T-helper 1 cell treated with Interleukin-12 subunit alpha and Interleukin-12 subunit beta and Interleukin-4 antibody, amounts not matched to agents 30 μg/mL and 1 μg/mL, for 36 hours (primary cell): ENCODE measurements around the gene KANSL1.

Experiments used
- H3K27ac Mint-ChIP-seq: one replicate; pipeline ENCODE4 v1.8.0; 2021; ENCODE audit warnings: mild to moderate bottlenecking, mixed read lengths
- H3K27me3 Mint-ChIP-seq: one replicate; pipeline ENCODE4 v1.8.0; 2021; ENCODE audit warnings: low read depth, mixed read lengths
- H3K36me3 Mint-ChIP-seq: one replicate; pipeline ENCODE4 v1.8.0; 2021; ENCODE audit warnings: low read depth, mixed read lengths
- H3K4me1 Mint-ChIP-seq: one replicate; pipeline ENCODE4 v1.8.0; 2021; ENCODE audit warnings: low read depth, mixed read lengths
- H3K4me3 Mint-ChIP-seq: one replicate; pipeline ENCODE4 v1.8.0; 2021; ENCODE audit warnings: mild to moderate bottlenecking, moderate library complexity, mixed read lengths
- H3K9me3 Mint-ChIP-seq: one replicate; pipeline ENCODE4 v1.8.0; 2021; ENCODE audit warnings: mixed read lengths

Gene KANSL1

DNA sequence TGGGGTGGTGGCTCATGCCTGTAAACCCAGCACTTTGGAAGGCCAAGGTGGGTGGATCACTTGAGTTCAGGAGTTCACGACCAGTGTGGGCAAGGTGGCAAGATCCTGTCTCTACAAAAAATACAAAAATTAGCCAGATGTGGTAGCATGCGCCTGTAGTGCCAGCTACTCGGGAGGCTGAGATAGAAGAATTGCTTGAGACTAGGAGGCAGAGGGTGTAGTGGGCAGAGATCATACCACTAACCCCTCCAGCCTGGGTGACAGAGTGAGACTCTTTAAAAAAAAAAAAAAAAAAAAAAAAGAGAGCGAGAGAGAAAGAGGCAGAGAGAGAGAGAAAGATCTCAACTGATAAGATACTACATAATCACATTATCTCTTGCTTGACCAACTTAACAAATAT lies 45.9 kb downstream of the KANSL1 start:
- H3K27ac Mint-ChIP-seq, result no peak overlapping the region
- peaks cover 58% of the 10 kb centered on the region for H3K4me1 Mint-ChIP-seq
- H3K36me3 Mint-ChIP-seq, result peaks cover 19% of the 10 kb centered on the region
- H3K27me3 Mint-ChIP-seq, result no peaks in the 10 kb centered on the region
- no peak overlapping the region for H3K4me3 Mint-ChIP-seq
- H3K9me3 Mint-ChIP-seq, result no peaks in the 10 kb centered on the region

DNA sequence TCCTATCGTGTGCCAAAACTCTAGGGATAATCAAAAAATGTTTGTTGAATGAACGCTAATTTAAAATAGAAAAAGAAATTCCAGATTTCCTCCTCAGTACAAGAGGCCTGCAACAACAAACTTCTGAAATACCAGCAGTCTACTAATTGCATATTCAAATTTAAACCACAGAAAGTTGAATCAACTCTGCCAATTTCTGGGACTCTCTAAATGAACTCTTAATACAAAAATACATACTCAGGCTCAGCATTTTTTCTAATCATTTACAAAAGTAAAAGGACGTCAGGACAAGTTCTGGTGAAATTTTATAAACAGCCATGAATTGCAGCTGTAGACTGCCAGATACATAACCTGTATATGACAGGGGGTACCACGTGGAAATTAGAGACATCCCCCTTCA lies 49.0 kb downstream of the KANSL1 start:
- Mint-ChIP-seq H3K27ac (no peak overlapping the region), H3K4me1 (peaks cover 65% of the 10 kb centered on the region), H3K36me3 (peaks cover 11% of the 10 kb centered on the region), H3K9me3 (no peaks in the 10 kb centered on the region), H3K27me3 (no peaks in the 10 kb centered on the region), H3K4me3 (no peak overlapping the region)

DNA sequence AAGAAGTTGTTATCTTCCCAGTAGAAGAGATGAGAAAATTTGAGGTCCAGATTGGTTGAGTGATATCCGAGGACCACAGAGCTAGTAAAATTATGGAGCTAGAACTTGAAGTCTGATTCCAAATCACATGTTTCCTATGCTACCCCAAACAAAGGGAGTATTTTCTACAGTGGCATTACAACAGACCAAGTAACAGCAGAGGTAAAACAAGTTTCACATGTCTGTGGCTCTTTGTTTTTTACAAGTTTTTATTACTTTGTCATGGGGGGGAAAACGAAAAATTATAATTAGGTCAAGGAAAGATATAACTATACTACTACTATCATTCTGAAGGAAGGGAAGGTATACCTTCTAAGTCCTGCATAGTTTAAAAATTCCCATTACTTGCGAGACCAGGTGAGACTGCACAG lies 49.4 kb downstream of the KANSL1 start:
- Mint-ChIP-seq H3K27ac (no peak overlapping the region), H3K9me3 (no peaks in the 10 kb centered on the region), H3K4me1 (peaks cover 68% of the 10 kb centered on the region), H3K27me3 (no peaks in the 10 kb centered on the region), H3K4me3 (no peak overlapping the region), H3K36me3 (peaks cover 11% of the 10 kb centered on the region)

DNA sequence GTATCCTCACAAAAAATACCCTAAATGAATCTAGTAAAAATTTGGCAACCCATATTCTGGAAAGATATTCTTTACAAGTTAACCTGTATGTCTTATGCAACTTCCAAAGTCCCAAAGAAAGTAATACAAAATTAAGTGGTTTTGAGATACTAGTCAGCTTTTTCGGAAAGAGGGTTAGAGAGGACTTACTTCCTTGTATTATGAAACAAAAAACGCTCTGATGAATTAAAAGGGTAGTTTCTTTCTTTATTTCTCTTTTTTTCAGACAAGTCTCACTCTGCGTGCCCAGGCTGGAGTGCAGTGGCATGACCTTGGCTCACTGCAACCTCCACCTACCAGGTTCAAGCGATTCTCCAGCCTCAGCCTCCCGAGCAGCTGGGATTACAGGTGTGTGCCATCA lies 51.6 kb downstream of the KANSL1 start:
- Mint-ChIP-seq H3K4me3 (no peak overlapping the region), H3K27me3 (no peaks in the 10 kb centered on the region), H3K36me3 (peaks cover 11% of the 10 kb centered on the region), H3K9me3 (no peaks in the 10 kb centered on the region), H3K27ac (no peak overlapping the region), H3K4me1 (peaks cover 73% of the 10 kb centered on the region)

DNA sequence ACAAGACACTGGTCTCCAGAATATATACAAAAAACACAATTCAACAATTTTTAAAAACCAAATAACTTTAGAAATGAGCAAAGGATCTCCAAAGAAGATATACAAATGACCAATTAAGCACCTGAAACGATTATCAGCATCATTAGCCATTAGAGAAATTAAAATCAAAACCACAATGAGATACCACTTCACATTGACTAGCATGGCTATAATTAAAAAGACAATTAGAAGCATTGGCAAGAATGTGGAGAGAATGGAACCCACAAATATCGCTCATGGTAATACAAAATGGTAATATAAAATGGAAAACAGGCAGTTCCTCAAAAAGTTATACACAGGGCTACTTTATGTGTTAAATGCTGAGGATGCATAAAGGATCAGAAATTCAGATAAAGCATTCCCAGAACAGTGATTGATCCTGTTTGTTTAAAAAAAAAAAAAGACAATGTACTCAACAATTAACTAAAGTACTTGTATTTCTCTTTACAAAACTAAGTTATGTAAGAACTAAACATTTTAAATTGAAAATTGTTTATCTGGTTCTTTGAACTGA lies 52.5 kb downstream of the KANSL1 start:
- Mint-ChIP-seq H3K36me3 (peaks cover 11% of the 10 kb centered on the region), H3K4me3 (no peak overlapping the region), H3K27ac (no peak overlapping the region), H3K9me3 (no peaks in the 10 kb centered on the region), H3K27me3 (no peaks in the 10 kb centered on the region), H3K4me1 (peaks cover 75% of the 10 kb centered on the region)

DNA sequence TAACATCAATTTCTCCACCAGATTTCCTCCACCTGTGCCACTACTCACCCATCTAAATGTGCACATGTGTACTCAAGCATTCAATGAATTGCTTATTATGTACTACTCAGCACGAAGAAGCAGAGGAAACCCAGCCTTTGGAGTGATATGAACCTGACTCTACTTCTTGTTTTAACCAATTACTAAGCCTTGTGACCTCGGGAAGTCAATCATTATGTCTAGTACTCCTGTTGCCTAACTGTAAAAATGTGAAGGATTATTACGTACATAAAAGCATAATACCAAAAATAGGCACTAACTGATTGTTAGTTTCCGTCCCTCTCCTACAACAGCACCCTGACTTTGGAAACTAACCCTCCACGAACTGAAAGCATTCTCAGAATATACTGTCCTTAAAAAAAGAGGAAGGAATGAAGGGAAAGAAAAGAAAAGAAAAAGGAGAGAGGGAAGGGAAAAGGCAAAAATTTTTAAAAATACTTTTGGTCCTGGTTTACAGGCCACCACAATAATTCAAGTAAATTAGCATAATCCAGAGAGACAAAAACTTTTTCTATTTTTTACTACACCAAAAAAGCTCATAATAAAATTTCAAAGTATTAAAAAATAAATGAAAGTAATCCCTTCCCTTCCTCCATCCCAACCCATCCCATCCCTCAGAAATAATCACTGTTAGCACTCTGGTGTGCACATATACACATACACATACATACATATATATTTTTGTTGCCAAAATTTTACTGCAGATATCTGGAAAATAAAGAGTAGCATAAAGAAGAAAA lies 53.6 kb downstream of the KANSL1 start:
- H3K27me3 Mint-ChIP-seq, result no peaks in the 10 kb centered on the region

DNA sequence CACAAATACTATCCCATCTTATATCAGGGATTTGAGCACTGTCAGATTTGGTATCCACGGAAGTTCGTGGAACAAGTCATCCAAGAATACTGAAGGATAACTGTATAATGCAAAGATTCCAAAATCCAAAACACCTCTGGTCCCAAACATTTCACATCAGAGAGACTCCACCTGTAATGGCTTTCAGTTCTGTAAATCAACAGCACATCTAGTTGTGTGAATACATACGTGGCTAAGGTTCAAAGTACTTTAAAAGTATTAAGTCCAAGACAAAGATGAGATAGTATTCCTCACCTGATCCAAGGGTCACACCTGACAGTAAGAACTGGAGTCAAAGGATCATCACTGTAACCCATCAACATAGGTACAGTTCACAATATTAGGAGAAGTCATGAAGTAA lies 54.8 kb downstream of the KANSL1 start:
- Mint-ChIP-seq H3K4me1 (peaks cover 69% of the 10 kb centered on the region), H3K36me3 (peaks cover 7% of the 10 kb centered on the region), H3K27ac (no peak overlapping the region), H3K9me3 (no peaks in the 10 kb centered on the region), H3K27me3 (no peaks in the 10 kb centered on the region), H3K4me3 (no peak overlapping the region)

More for the DNA sequence above, 53.6 kb downstream of the KANSL1 start:
- H3K36me3 Mint-ChIP-seq, result peaks cover 11% of the 10 kb centered on the region
- H3K9me3 Mint-ChIP-seq, result no peaks in the 10 kb centered on the region
- H3K27ac Mint-ChIP-seq, result no peak overlapping the region
- H3K4me3 Mint-ChIP-seq, result no peak overlapping the region
- H3K4me1 Mint-ChIP-seq, result peaks cover 73% of the 10 kb centered on the region

DNA sequence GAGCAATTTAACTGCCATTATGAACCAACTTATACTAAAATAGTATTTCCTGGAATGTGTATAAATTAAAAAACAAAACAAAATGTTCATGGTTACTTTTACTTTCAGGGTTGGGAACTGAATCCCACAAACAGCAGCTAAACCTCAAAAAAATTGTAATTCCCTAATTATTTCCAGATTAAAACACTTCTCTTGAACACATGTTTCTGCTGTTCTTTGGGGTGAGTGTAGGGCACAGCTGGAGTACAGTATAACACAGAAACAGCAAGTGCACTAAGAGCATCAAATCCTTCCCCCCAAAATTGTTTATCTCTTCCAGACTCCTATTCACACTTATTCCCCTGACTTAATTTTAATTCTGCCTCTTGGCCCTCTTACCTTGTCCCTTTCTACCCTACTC lies 56.4 kb downstream of the KANSL1 start:
- Mint-ChIP-seq H3K27ac (no peak overlapping the region), H3K27me3 (no peaks in the 10 kb centered on the region), H3K4me3 (no peak overlapping the region), H3K4me1 (peaks cover 73% of the 10 kb centered on the region), H3K36me3 (peaks cover 12% of the 10 kb centered on the region), H3K9me3 (no peaks in the 10 kb centered on the region)

DNA sequence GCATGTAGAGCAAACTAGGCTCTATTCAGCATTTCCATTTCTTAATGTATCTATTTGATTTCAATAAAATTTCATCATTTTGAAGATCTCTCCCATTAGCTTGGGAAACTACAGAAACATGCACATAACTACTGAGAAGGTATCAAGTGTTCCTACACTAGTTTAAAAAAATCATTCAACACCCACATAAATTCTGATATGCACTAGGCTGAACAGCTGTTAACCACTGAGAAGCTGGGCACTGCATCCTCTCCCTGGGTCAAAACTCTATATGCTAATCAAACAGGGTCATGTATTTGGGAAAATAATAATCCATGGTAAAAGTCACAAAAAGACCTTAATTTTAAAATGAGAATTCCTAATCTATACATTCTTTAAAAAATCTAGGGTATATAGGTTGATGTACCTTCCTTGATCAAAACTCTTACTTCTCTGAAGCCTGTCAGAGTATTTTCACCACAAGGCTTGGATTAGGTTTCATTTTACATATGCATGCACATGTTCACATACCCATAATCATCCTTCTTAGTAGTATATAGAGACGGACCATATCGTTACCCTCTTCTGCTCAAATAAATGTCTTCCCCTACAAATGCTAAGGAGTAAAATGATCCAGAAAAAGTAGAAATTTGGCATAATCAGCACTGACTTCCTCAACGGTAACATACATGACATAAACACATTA lies 57.2 kb downstream of the KANSL1 start:
- no peak overlapping the region for H3K4me3 Mint-ChIP-seq
- no peak overlapping the region for H3K27ac Mint-ChIP-seq
- no peaks in the 10 kb centered on the region for H3K9me3 Mint-ChIP-seq

DNA sequence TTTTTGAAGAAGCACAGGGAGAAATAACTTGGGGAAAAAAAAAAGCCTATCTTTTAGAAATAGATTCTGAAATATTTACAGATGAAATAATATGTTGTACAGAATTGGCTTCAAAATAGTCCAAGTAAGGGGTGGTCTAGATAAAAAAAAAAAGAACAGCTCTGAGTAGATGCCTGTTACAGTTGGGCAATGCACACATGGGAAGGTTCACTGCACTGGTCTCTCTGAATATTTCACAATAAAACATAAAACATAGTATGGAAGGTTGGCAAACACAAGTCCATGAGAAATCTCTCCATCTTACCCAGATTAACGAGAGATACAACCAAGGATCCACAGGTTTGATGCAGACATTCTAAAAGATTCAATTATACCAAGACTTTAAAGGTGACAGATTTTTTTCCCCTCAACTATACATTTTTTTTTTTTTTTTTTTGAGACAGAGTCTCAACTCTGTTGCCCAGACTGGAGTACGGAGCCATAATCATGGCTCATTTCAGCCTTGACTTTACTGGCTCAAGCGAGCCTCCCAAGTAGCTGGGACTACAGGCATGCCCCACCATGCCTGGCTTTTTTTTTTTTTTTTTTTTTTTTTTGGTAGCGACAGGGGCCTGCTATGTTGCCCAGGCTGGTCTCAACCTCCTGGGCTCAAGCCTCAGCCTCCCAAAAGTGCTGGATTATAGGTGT lies 58.0 kb downstream of the KANSL1 start:
- H3K27me3 Mint-ChIP-seq, result no peaks in the 10 kb centered on the region
- no peaks in the 10 kb centered on the region for H3K9me3 Mint-ChIP-seq
- peaks cover 12% of the 10 kb centered on the region for H3K36me3 Mint-ChIP-seq
- no peak overlapping the region for H3K27ac Mint-ChIP-seq
- H3K4me1 Mint-ChIP-seq, result peaks cover 68% of the 10 kb centered on the region
- H3K4me3 Mint-ChIP-seq, result no peak overlapping the region

More for the DNA sequence above, 57.2 kb downstream of the KANSL1 start:
- peaks cover 66% of the 10 kb centered on the region for H3K4me1 Mint-ChIP-seq
- H3K27me3 Mint-ChIP-seq, result no peaks in the 10 kb centered on the region
- H3K36me3 Mint-ChIP-seq, result peaks cover 12% of the 10 kb centered on the region

DNA sequence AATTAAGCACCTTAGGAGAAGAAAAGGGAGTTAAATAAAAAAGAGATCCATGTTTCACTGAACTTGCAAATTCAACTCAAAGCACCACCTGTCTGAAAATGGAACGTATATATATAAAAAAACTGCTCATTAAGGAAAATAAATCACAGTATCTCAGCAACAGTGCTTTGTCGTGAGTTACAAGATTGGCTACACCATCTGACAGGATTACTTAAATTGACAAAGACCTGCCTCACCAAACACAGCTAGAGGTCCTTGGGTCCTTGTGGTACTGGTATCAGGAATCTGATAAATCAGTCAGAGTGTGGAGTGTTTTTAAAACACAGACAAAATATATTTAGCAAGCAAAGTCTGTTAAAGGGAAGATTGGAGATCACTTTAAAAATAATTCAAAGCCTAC lies 63.9 kb downstream of the KANSL1 start:
- H3K9me3 Mint-ChIP-seq, result no peaks in the 10 kb centered on the region
- H3K27ac Mint-ChIP-seq, result no peak overlapping the region
- H3K36me3 Mint-ChIP-seq, result peaks cover 18% of the 10 kb centered on the region
- H3K27me3 Mint-ChIP-seq, result no peaks in the 10 kb centered on the region
- no peak overlapping the region for H3K4me3 Mint-ChIP-seq
- H3K4me1 Mint-ChIP-seq, result peaks cover 52% of the 10 kb centered on the region

DNA sequence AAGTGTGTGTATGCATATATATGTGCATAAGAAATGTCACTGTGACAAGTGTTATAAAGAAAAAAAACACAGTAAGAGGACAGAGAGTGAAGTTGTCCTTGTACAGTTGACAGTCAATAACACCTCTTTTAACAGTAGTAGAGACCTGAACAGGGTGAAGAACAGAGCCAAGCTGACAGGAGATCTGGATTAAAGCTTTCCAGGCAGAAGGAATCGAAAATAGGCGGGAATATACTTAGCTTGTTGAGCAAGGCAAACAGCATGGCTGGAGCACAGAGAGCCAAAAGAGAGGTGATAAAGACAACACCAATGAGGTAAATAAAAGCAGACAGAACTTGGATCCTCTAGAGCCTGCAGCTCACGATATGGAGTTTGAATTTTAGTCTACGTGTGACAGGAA lies 64.8 kb downstream of the KANSL1 start:
- Mint-ChIP-seq H3K27ac (no peak overlapping the region), H3K27me3 (no peaks in the 10 kb centered on the region), H3K36me3 (peaks cover 23% of the 10 kb centered on the region), H3K9me3 (no peaks in the 10 kb centered on the region), H3K4me1 (peaks cover 50% of the 10 kb centered on the region), H3K4me3 (no peak overlapping the region)

DNA sequence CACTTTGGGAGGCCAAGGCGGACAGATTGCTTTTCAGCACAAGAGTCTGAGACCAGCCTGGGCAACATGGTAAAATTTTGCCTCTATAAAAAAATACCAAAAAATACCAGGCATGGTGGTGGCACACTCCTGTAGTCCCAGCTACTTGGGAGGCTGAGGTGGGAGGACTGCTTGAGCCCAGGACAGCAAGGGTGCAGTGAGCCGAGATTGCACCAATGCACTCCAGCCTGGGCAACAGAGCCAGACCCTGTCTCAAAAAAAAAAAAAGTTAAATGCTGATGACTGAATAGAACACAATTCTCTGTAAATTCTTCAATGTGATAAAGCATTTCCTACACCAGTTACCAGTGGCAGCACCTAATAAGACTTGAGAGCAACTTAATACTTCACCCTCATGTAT lies 65.7 kb downstream of the KANSL1 start:
- H3K27ac Mint-ChIP-seq, result no peak overlapping the region
- peaks cover 18% of the 10 kb centered on the region for H3K36me3 Mint-ChIP-seq
- no peaks in the 10 kb centered on the region for H3K9me3 Mint-ChIP-seq
- peaks cover 48% of the 10 kb centered on the region for H3K4me1 Mint-ChIP-seq
- no peaks in the 10 kb centered on the region for H3K27me3 Mint-ChIP-seq
- H3K4me3 Mint-ChIP-seq, result no peak overlapping the region

DNA sequence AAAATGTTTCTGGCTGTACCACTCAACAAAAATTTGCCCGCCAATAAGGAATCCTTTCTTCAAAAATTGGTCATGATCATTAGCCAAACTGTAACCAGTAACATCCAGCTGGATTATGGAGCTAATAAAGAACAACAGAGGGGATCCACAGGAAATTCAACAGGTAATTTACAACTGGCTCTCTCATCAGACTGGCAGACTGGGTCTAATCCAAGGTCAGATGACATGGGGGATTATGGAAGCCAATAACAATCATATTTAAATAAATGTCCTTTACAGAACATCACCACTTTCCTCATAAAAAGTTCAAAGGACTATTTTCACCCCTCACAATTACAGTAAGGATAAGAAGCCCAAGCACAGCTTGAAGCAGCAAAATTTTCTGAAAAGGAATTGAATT lies 66.4 kb downstream of the KANSL1 start:
- no peak overlapping the region for H3K4me3 Mint-ChIP-seq
- H3K27me3 Mint-ChIP-seq, result no peaks in the 10 kb centered on the region
- no peak overlapping the region for H3K27ac Mint-ChIP-seq
- peaks cover 16% of the 10 kb centered on the region for H3K36me3 Mint-ChIP-seq
- H3K4me1 Mint-ChIP-seq, result peaks cover 53% of the 10 kb centered on the region
- H3K9me3 Mint-ChIP-seq, result no peaks in the 10 kb centered on the region
